ENCODE results near the gene NPM3.

The NPM3 gene

DNA sequence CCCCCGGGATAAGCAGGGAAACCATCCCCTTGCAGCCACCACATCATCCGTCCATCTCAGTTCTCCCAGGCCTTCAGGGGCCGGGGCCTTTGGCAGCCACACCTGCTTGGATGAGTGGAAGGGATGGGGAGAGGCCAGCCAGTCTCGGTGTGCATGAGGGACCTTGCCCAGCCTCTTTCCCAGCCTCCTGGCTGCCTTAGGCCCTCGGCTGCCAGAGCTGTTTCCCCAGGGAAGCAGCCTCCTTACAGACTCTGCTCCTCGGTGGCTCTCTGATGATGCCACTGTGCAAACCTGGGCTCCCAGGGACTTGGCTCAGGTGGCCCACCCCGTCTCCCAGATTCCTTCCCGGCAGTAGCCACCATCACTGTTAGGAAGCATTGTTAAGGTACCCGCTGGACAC, 22.0 kb downstream of the NPM3 start:
- TF ChIP-seq, protein P1, sequence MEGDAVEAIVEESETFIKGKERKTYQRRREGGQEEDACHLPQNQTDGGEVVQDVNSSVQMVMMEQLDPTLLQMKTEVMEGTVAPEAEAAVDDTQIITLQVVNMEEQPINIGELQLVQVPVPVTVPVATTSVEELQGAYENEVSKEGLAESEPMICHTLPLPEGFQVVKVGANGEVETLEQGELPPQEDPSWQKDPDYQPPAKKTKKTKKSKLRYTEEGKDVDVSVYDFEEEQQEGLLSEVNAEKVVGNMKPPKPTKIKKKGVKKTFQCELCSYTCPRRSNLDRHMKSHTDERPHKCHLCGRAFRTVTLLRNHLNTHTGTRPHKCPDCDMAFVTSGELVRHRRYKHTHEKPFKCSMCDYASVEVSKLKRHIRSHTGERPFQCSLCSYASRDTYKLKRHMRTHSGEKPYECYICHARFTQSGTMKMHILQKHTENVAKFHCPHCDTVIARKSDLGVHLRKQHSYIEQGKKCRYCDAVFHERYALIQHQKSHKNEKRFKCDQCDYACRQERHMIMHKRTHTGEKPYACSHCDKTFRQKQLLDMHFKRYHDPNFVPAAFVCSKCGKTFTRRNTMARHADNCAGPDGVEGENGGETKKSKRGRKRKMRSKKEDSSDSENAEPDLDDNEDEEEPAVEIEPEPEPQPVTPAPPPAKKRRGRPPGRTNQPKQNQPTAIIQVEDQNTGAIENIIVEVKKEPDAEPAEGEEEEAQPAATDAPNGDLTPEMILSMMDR (IDR thresholded peaks at IDR 0.05; ENCODE audit: low read depth, low read length), result no peak
- H3K4me3 ChIP-seq (ENCODE audit: low read depth, low read length), result no peak overlapping the region

GRCh38 chr10:101760510-101760909, 22.7 kb downstream of the NPM3 start:
- H3K4me3 ChIP-seq (ENCODE audit: low read depth, low read length), result no peak overlapping the region
- TF ChIP-seq, protein P1 (IDR thresholded peaks at IDR 0.05; ENCODE audit: low read depth, low read length), result no peak

DNA sequence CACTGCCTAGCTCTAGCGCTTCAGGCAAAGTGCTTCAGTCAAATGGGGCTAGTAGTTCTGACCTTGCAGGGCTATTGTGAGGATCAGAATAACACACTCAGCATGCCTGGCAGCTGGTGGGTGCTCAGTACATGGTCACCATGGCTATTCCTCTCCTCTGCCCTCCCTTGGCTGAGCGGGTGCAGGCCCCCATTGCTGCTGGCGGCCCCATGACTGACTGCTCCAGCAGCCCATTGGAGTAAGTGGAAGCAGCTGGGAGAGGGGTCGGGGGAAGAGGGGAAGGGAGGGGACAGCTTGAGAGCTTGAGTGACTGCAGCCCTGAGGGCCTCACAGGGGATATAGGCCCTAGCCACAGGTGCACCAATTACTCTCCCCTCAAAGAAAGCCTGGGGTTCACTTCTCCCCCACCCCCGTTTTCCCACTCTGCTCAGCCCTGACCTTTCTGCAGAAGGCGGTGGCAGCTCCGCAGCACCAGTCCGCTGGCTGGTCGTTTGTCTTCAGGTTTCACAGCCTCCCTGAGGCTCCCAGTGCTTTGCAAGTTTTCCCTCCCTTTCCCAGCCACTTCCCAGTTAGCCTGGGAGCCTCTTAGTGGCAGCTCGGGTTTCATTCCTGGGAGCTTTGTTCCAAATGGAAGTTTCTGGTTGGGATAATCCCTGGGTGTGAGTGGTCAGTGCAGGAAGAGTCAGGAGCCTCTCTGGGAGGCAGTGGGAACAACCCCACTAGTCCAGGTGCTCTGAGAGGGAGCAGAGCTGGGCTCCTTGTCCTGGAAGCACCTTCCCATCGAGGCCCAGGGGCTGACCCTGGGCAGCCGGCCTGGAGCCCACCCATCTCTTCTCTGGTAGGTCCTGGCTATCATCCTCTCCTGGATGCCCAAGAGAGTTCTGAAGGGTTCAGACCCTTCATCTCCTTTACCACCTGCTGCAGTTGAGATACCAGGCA, 23.7 kb downstream of the NPM3 start:
- TF ChIP-seq, protein P1 (IDR thresholded peaks at IDR 0.05; ENCODE audit: low read depth, low read length), result no peak
- H3K4me3 ChIP-seq (ENCODE audit: low read depth, low read length), result no peak overlapping the region

DNA sequence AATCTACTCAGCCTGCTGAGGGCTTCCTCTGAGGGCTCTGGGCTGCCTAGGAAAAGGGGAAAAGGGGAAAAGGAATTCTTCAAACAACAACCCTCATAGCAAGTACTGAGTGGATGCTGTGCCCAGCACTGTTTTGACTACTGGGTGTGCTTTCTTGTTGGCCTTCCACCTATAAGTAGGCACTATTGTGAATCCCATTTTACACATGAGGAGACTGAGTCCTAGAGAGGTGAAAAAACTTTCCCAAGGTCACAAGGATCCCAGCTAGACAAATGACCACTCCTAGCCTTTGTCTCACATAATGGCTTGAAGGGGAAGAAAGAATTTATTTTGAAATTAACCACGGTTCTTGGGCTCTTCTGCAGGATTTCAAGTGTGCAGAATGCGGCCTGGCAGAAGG, 24.4 kb downstream of the NPM3 start:
- TF ChIP-seq, protein P1 (IDR thresholded peaks at IDR 0.05; ENCODE audit: low read depth, low read length), result no peak
- H3K4me3 ChIP-seq (ENCODE audit: low read depth, low read length), result no peak overlapping the region

GRCh38 chr10:101752241-101752640, 31.0 kb downstream of the NPM3 start:
- TF ChIP-seq, protein P1 (IDR thresholded peaks at IDR 0.05; ENCODE audit: low read depth, low read length), result no peak
- H3K4me3 ChIP-seq (ENCODE audit: low read depth, low read length), result no peak overlapping the region

DNA sequence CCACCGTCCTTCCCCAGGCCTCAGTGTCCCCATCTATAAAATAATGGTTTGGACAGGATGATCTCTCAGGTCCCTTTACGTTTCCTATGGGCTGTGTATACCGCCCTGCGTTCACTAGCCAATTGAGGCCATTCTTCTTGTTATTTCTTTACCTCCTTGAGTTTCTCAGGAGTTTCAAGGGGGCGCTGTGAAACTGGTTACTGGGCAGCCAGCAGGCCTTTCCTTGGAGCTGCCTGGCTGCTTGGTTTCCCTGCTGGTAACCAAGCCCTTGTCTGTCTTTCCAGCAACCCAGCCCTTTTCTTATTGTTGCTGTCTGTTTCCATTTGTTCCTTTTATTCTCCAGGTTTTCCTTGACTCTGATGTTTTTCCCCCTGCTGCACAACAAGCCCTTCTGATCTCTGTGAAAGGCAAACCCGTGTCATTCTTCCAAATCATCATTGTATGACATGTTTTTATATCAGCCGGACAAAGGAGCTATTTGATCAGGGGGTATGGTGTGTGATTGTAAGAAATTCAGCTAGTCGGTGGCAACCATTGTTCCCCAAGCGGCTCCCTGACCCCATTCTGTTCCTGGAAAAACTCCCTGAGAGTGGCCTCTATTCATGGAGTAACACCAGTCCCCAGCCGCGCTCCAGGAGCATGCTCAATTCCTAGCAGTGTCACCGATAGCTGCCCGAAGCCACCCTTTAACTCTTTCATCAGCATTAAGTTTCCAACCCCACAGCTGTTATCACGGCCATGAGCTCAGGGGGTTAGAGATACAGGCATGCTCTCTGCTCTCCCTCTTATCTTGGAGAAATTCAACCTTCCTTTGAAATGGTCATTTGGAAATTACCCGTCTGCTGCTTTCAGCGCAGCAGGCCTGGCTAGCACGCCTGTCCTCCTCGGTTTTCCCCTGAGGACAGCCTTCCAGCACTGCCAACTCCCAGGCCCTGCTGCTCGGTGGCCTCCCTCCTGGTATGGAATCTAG, 33.9 kb downstream of the NPM3 start:
- TF ChIP-seq, protein P1 (IDR thresholded peaks at IDR 0.05; ENCODE audit: low read depth, low read length), result no peak

More for the DNA sequence above, 33.9 kb downstream of the NPM3 start:
- H3K4me3 ChIP-seq (ENCODE audit: low read depth, low read length), result no peak overlapping the region

All from WI38 (cell line).